AG04450 (cell line): ENCODE data around the gene RNF169. TPM values are rescaled to one million over a fixed set of nuclear protein-coding genes. Genes with fewer than 3 reads are reported as not detected.

Experiments used
- CTCF ChIA-PET: fragments of 300-600, 350-600 bp; formaldehyde crosslinking; extraction: SDS; loops from one replicate; lab custom pipeline; 2022; ENCODE audit warnings: antibody characterized with exemption, inconsistent platforms; lab: Charles Lee
- POLR2A ChIA-PET: fragments of 350-600 bp; formaldehyde crosslinking; extraction: SDS; loops from one replicate; lab custom pipeline; 2021; ENCODE audit warnings: antibody characterized with exemption, inconsistent platforms; lab: Yijun Ruan, JAX
- DNase-seq: peaks from one replicate; pipeline ENCODE4 v3.0.0-alpha.2; 2011; ENCODE audit warnings: low read depth, low spot score
- H3K27ac ChIP-seq: one replicate; pipeline ENCODE4 v1.5.1; 2012; ENCODE audit warnings: low read depth, low read length, control low read depth
- H3K27me3 ChIP-seq: one replicate; pipeline ENCODE4 v1.6.0; 2012; ENCODE audit warnings: low read length; ENCODE audit not compliant: control insufficient read depth, insufficient read depth
- H3K4me3 ChIP-seq: 2 replicates; pipeline ENCODE4 v1.5.1; 2011; ENCODE audit warnings: mild to moderate bottlenecking, low read depth, low read length, control low read depth
- H3K9me3 ChIP-seq: 2 replicates; pipeline ENCODE4 v1.5.1; 2012; ENCODE audit warnings: low read length; ENCODE audit not compliant: control insufficient read depth, insufficient read depth
- polyA plus RNA-seq: library from polyadenylated mRNA; depleted of rRNA; stranded (reverse); fragments of >200 nt; gene quantifications from 2 replicates; pipeline ENCODE4 v1.2.3, GENCODE V29; 2011
- TF ChIP-seq, protein P1 (sequence below): IDR thresholded peaks from 2 replicates; pipeline ENCODE4 v1.5.1; 2011; ENCODE audit warnings: low read depth, low read length, control low read depth, inconsistent platforms

RNF169 gene
- polyA plus RNA-seq, 1 experiment: 12.3 TPM

GRCh38 chr11:74777038-74777437 lies 28.4 kb downstream of the RNF169 start:
- no peaks in the 10 kb centered on the region for H3K9me3 ChIP-seq
- POLR2A ChIA-PET: no interaction called here
- TF ChIP-seq, protein P1, sequence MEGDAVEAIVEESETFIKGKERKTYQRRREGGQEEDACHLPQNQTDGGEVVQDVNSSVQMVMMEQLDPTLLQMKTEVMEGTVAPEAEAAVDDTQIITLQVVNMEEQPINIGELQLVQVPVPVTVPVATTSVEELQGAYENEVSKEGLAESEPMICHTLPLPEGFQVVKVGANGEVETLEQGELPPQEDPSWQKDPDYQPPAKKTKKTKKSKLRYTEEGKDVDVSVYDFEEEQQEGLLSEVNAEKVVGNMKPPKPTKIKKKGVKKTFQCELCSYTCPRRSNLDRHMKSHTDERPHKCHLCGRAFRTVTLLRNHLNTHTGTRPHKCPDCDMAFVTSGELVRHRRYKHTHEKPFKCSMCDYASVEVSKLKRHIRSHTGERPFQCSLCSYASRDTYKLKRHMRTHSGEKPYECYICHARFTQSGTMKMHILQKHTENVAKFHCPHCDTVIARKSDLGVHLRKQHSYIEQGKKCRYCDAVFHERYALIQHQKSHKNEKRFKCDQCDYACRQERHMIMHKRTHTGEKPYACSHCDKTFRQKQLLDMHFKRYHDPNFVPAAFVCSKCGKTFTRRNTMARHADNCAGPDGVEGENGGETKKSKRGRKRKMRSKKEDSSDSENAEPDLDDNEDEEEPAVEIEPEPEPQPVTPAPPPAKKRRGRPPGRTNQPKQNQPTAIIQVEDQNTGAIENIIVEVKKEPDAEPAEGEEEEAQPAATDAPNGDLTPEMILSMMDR: no peak
- H3K4me3 ChIP-seq: no peak overlapping the region
- no peak for DNase-seq
- no peaks in the 10 kb centered on the region for H3K27me3 ChIP-seq
- H3K27ac ChIP-seq: no peak overlapping the region
- CTCF ChIA-PET: interaction anchor here (0.7 kb wide), 1 partner anchor 20 kb away, joined by 3 read pairs; no protein-coding TSS in a partner anchor

DNA sequence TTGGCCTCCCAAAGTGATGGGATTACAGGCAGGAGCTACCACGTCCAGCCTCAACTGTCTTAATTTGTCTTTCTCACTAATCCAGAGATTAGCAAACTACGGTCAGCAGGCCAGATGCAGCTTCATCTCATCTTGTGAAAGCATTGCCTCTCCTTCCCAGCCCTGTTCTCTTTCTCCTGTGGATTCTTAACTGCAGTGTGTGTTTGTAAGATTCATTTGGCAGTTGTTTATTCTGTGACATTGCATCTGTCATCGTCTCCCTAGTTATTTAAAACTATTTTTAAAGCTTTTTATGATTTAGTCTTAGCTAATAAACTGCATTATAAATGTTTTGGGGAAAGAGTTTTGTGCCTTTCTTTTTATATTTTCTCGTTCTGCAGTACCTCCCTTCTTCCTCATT lies 29.2 kb downstream of the RNF169 start:
- no peaks in the 10 kb centered on the region for H3K9me3 ChIP-seq
- TF ChIP-seq, protein P1: no peak
- POLR2A ChIA-PET: interaction anchor here (0.7 kb wide), 1 partner anchor 25 kb away, joined by 4 read pairs; no protein-coding TSS in a partner anchor
- no peak for DNase-seq
- CTCF ChIA-PET: interaction anchor here (0.6 to 1.1 kb wide), 2 partner anchors 22 to 40 kb away, joined by 3 read pairs; no protein-coding TSS in a partner anchor
- H3K4me3 ChIP-seq: no peak overlapping the region
- no peaks in the 10 kb centered on the region for H3K27me3 ChIP-seq
- no peak overlapping the region for H3K27ac ChIP-seq

DNA sequence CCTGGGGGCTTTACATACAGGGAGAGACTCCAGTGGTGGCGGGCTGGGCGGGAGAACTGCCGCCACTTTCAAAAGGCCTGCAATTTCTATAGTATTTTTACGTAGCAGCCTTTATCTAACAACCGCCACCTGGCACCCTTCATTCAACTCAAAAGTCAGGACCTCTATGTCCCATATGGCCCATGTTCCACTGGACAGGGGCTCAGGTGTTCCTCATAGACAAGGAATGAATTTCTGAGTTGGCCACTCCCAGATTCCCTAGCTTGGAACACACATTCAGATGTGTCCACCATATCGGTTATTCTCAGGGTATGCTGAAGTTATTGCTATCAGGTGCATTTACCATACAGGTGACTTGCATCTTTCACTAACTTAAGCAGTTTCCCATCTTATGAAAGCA lies 29.9 kb downstream of the RNF169 start:
- H3K4me3 ChIP-seq: no peak overlapping the region
- ChIA-PET POLR2A (no interaction called here), CTCF (interaction anchor here (0.6 to 1.1 kb wide), 2 partner anchors 22 to 41 kb away, joined by 3 read pairs; no protein-coding TSS in a partner anchor)
- no peaks in the 10 kb centered on the region for H3K9me3 ChIP-seq
- no peaks in the 10 kb centered on the region for H3K27me3 ChIP-seq
- no peak overlapping the region for H3K27ac ChIP-seq
- TF ChIP-seq, protein P1: no peak
- DNase-seq: no peak

- H3K9me3 ChIP-seq: no peaks in the 10 kb centered on the region
- CTCF ChIA-PET: interaction anchor here (1.1 to 3.4 kb wide), 2 partner anchors 149 to 525 kb away, joined by 3 to 10 read pairs; no protein-coding TSS in a partner anchor
- H3K27me3 ChIP-seq: no peaks in the 10 kb centered on the region
- DNase-seq: no peak
- POLR2A ChIA-PET: no interaction called here
- H3K4me3 ChIP-seq: no peak overlapping the region
- TF ChIP-seq, protein P1: no peak
- H3K27ac ChIP-seq: no peak overlapping the region
These were observed 31.8 kb downstream of the RNF169 start for GRCh38 chr11:74780248-74781005.

GRCh38 chr11:74783241-74783871 lies 34.7 kb downstream of the RNF169 start:
- ChIA-PET CTCF (interaction anchor here (0.6 to 3.4 kb wide), 3 partner anchors 19 to 146 kb away, joined by 3 to 10 read pairs (median 4); no protein-coding TSS in a partner anchor), POLR2A (interaction anchor here (0.5 kb wide), 1 partner anchor 19 kb away, joined by 3 read pairs; no protein-coding TSS in a partner anchor)
- Histone ChIP-seq H3K27ac (no peak overlapping the region), H3K27me3 (no peaks in the 10 kb centered on the region), H3K9me3 (no peaks in the 10 kb centered on the region), H3K4me3 (no peak overlapping the region)
- no peak for DNase-seq
- TF ChIP-seq, protein P1: no peak
